HepG2 (cell line): ENCODE data around the gene LEAP2. TPM values are rescaled to one million over a fixed set of nuclear protein-coding genes. Genes with fewer than 3 reads are reported as not detected.
A peak's percentile ranks its signal among the peaks of the same experiment; 100 is the strongest.

Source experiments
- CCDC6 ChIP-seq: sonication (generic); formaldehyde crosslinking; IDR thresholded peaks from 2 replicates; pipeline ENCODE4 v1.8.1; 2022; ENCODE audit warnings: mild to moderate bottlenecking, missing genetic modification reagents, moderate library complexity
- ETS1 ChIP-seq: sonication (generic); formaldehyde crosslinking; IDR thresholded peaks from 2 replicates; pipeline ENCODE4 v1.4.0; 2020; ENCODE audit warnings: missing genetic modification reagents
- GZF1 ChIP-seq: sonication (generic); formaldehyde crosslinking; IDR thresholded peaks from 2 replicates; pipeline ENCODE4 v1.5.1; 2020; ENCODE audit warnings: mild to moderate bottlenecking, missing genetic modification reagents
- HBP1 ChIP-seq: IDR thresholded peaks from 2 replicates; pipeline ENCODE4 v1.6.1; 2016; ENCODE audit warnings: low read depth, control low read depth
- HNF4G ChIP-seq, 2 experiments: sonication (generic) in 1 of 2; formaldehyde crosslinking in 1 of 2; IDR thresholded peaks; 2 replicates each; pipeline versions ENCODE4 v1.4.0 to v1.6.1; 2011 to 2020; ENCODE audit warnings: borderline replicate concordance in 2 of 2, low read depth in 2 of 2, mild to moderate bottlenecking in 2 of 2, low read length in 1 of 2, missing genetic modification reagents in 1 of 2, moderate library complexity in 1 of 2
- ISL2 ChIP-seq: sonication (generic); formaldehyde crosslinking; IDR thresholded peaks from 2 replicates; pipeline ENCODE4 v1.5.0; 2020; ENCODE audit warnings: missing genetic modification reagents
- MAX ChIP-seq: IDR thresholded peaks from 2 replicates; pipeline ENCODE4 v1.6.1; 2012; ENCODE audit warnings: inconsistent platforms
- MTERF4 ChIP-seq: sonication (generic); formaldehyde crosslinking; IDR thresholded peaks from 2 replicates; pipeline ENCODE4 v1.8.0; 2023; ENCODE audit warnings: mild to moderate bottlenecking, missing genetic modification reagents
- MTF1 ChIP-seq: sonication (generic); formaldehyde crosslinking; IDR thresholded peaks from 2 replicates; pipeline ENCODE4 v1.5.0; 2020; ENCODE audit warnings: missing genetic modification reagents
- NCOA5 ChIP-seq: sonication (generic); formaldehyde crosslinking; IDR thresholded peaks from 2 replicates; pipeline ENCODE4 v1.4.0; 2020; ENCODE audit warnings: missing genetic modification reagents
- NR1H2 ChIP-seq: sonication (generic); formaldehyde crosslinking; IDR thresholded peaks from 2 replicates; pipeline ENCODE4 v1.8.1; 2022; ENCODE audit warnings: low read depth, missing genetic modification reagents, borderline replicate concordance
- RNF2 ChIP-seq: fragments of 450-650 bp; conservative IDR thresholded peaks from 2 replicates; pipeline ENCODE4 v1.6.1; 2016; ENCODE audit warnings: low read depth
- SOX5 ChIP-seq: IDR thresholded peaks from 2 replicates; pipeline ENCODE4 v1.6.1; 2016; ENCODE audit warnings: borderline replicate concordance
- TARDBP ChIP-seq: sonication (generic); formaldehyde crosslinking; IDR thresholded peaks from 2 replicates; pipeline ENCODE4 v1.8.0; 2022; ENCODE audit warnings: mild to moderate bottlenecking, missing genetic modification reagents
- THAP11 ChIP-seq: IDR thresholded peaks from 2 replicates; pipeline ENCODE4 v1.6.1; 2016; ENCODE audit warnings: missing biosample characterization, missing genetic modification reagents
- THAP8 ChIP-seq: sonication (generic); formaldehyde crosslinking; IDR thresholded peaks from 2 replicates; pipeline ENCODE4 v1.5.1; 2020; ENCODE audit warnings: missing genetic modification reagents, mild to moderate bottlenecking, borderline replicate concordance
- ZNF234 ChIP-seq: sonication (generic); formaldehyde crosslinking; conservative IDR thresholded peaks from 2 replicates; pipeline ENCODE4 v1.5.1; 2020; ENCODE audit warnings: mild to moderate bottlenecking, missing genetic modification reagents
- ZNF33B ChIP-seq: sonication (generic); formaldehyde crosslinking; IDR thresholded peaks from 2 replicates; pipeline ENCODE4 v1.5.1; 2020; ENCODE audit warnings: mild to moderate bottlenecking, missing genetic modification reagents
- ZNF513 ChIP-seq: sonication (generic); formaldehyde crosslinking; conservative IDR thresholded peaks from 2 replicates; pipeline ENCODE4 v1.5.0; 2020; ENCODE audit warnings: missing genetic modification reagents
- ZNF616 ChIP-seq: sonication (generic); formaldehyde crosslinking; IDR thresholded peaks from 2 replicates; pipeline ENCODE4 v1.5.0; 2020; ENCODE audit warnings: low read depth, mild to moderate bottlenecking, missing genetic modification reagents
- ZNF672 ChIP-seq: sonication (generic); formaldehyde crosslinking; IDR thresholded peaks from 2 replicates; pipeline ENCODE4 v1.8.1; 2022; ENCODE audit warnings: missing genetic modification reagents
- ZNF724P ChIP-seq: sonication (generic); formaldehyde crosslinking; IDR thresholded peaks from 2 replicates; pipeline ENCODE4 v1.8.0; 2022; ENCODE audit warnings: missing genetic modification reagents, borderline replicate concordance
- ZNF768 ChIP-seq: sonication (generic); formaldehyde crosslinking; IDR thresholded peaks from 2 replicates; pipeline ENCODE4 v1.4.0; 2020; ENCODE audit warnings: missing genetic modification reagents
- ZNF839 ChIP-seq: sonication (generic); formaldehyde crosslinking; IDR thresholded peaks from 2 replicates; pipeline ENCODE4 v1.4.0; 2020; ENCODE audit warnings: missing genetic modification reagents, mild to moderate bottlenecking, borderline replicate concordance
- polyA plus RNA-seq, 8 experiments: library from polyadenylated mRNA; depleted of rRNA in 3 of 8; stranded (reverse) in 7 of 8; unstranded in 1 of 8; fragments of >200 nt; fragmentation: Illumina TruSeq in 4 of 8; extraction: Trizol in 4 of 8; gene quantifications; 2 replicates each; pipeline versions ENCODE4 v1.2.1 to v1.2.3, GENCODE V29; 2011 to 2016; ENCODE audit warnings: low read depth in 4 of 8, missing spikeins in 1 of 8, mixed read lengths in 1 of 8; ENCODE audit not compliant: insufficient read depth in 1 of 8
- total RNA-seq, 5 experiments: library from RNA; depleted of rRNA; stranded (reverse); fragments of >200 nt; fragmentation: Illumina TruSeq; extraction: Trizol; gene quantifications; 2 replicates each; pipeline ENCODE4 v1.2.3, GENCODE V29; 2016; ENCODE audit warnings: low read depth in 1 of 5

Gene LEAP2
- total and polyA plus RNA-seq, 2 of the 13 experiments (the other 11 are each of a cell fraction or from before 2014, with no cell fraction given): 23.9 to 51.9 TPM

GRCh38 chr5:132829742-132830435 lies 43.6 kb upstream of the LEAP2 start (continued):
- TF ChIP-seq ZNF768 (CRISPR knock-in tag): peak; percentile 45; the same call in 1 of the 2 replicates
- TF ChIP-seq ZNF33B (CRISPR knock-in tag): peak; percentile 87; the same call in 1 of the 2 replicates
- no peak for TF ChIP-seq RNF2
- TF ChIP-seq ZNF672 (CRISPR knock-in tag): peak; percentile 43; the same call in 1 of the 2 replicates
- TF ChIP-seq ZNF616 (CRISPR knock-in tag): no peak
- peak; percentile 44; the same call in 1 of the 2 replicates for TF ChIP-seq TARDBP (CRISPR knock-in tag)
- TF ChIP-seq ZNF513 (CRISPR knock-in tag): 0 out of 2 replicates have a peak, but pooled peaks have one; percentile 72
- no peak for TF ChIP-seq MTF1 (CRISPR knock-in tag)
- TF ChIP-seq ZNF724P (CRISPR knock-in tag): peak; percentile 32; the same call in 1 of the 2 replicates
- TF ChIP-seq THAP8: peak; percentile 0; the same call in 1 of the 2 replicates
- TF ChIP-seq CCDC6 (CRISPR knock-in tag): peak; percentile 77; the same call in 1 of the 2 replicates
- TF ChIP-seq NR1H2 (CRISPR knock-in tag): no peak
- 0 out of 2 replicates have a peak, but pooled peaks have one; percentile 69 for TF ChIP-seq GZF1 (CRISPR knock-in tag)
- TF ChIP-seq NCOA5 (CRISPR knock-in tag): no peak
- peak; percentile 63; the same call in 1 of the 2 replicates for TF ChIP-seq ISL2 (CRISPR knock-in tag)
- peak; percentile 77; the same call in 1 of the 2 replicates for TF ChIP-seq MAX
- TF ChIP-seq HBP1: peak; percentile 33; the same call in 1 of the 2 replicates
- TF ChIP-seq ZNF839 (CRISPR knock-in tag): peak; percentile 46; the same call in 1 of the 2 replicates
- TF ChIP-seq HNF4G (IDR thresholded peaks at IDR 0.05; ENCODE audit: borderline replicate concordance, low read depth, low read length): peak; percentile 43; the same call in 1 of the 2 replicates
- TF ChIP-seq HNF4G (CRISPR knock-in tag; IDR thresholded peaks at IDR 0.05; ENCODE audit: borderline replicate concordance, low read depth): no peak
- no peak for TF ChIP-seq ZNF234 (CRISPR knock-in tag)
- TF ChIP-seq THAP11 (CRISPR knock-in tag): 0 out of 2 replicates have a peak, but pooled peaks have one; percentile 21
- no peak for TF ChIP-seq SOX5 (CRISPR knock-in tag)
- no peak for TF ChIP-seq ETS1 (CRISPR knock-in tag)
- peak; percentile 58; the same call in 1 of the 2 replicates for TF ChIP-seq MTERF4 (CRISPR knock-in tag)
